Non-pigmented ciliary epithelial cell (primary cell): ENCODE measurements around the gene HERC6.
"Not testable (repeated sequence)": the region's sequence is repeated elsewhere in the genome, so short reads cannot be mapped to it uniquely, and the experiment has no call there.

Experiments used
- DNase-seq: peaks from one replicate; pipeline ENCODE4 v3.0.0-alpha.2; 2010; ENCODE audit warnings: low read depth

The HERC6 gene

GRCh38 chr4:88378691-88379559 lies at the start of gene HERC6:
Gene HERC6, plus strand, starts transcription at chr4:88378852. Its CDS starts 70 bp downstream, at chr4:88378922.
- DNase-seq: peak; percentile 32

DNA sequence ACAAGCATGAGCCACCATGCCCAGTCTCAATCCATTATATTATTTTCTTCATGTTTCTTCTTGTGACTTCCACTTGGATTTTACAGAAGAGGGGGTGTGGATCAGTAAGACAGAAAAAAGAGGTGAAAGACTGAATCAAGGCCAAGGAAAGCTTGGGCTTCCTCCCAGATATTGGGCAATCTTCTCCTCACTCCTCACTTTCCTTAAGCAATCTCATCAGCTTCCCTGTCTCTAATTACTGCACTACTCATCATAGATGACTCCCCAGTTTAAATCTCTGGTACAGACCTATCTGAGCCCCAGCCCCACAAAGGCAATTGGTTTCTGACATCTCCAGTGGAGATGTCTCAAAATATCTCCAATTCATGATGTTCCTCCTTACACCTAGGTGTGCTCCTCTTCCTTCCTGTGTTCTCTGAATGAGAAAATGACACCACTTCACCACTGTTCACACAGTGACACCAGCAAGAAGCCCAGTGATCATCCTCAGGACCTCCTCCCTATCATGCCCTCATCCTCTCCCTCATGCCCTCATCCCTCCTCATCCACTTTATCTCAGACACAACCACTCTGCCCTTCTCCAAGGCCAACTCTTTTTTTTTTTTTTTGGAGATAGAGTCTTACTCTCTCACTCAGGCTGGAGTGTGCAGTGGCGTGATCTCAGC lies 44.8 kb upstream of the HERC6 start:
- no peak for DNase-seq

DNA sequence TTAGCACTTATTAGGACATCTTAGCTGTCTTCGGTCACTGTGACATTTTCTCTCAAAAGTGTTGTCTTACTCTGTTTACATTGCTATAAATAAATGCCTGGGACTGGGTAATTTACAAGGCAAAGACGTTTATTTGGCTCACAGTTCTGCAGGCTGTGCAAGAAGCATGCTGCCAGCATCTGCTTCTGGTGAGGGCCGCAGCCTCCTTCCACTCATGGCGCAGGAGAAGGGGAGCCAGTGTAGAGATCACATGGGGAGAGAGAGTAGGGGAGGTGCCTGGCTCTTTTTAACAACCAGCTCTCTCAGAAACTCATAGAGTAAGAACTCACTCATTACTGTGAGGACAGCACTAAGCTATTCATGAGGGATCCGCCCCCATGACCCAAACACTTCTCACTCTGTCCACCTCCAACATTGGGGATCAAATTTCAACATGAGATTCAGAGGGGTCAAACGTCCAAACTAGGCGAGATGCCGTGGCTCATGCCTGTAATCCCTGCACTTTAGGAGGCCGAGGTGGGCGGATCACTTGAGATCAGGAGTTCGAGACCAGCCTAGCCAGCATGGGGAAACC lies 43.5 kb upstream of the HERC6 start:
- DNase-seq: no peak

GRCh38 chr4:88341227-88342192 lies 37.1 kb upstream of the HERC6 start:
- peak; percentile 90 for DNase-seq

DNA sequence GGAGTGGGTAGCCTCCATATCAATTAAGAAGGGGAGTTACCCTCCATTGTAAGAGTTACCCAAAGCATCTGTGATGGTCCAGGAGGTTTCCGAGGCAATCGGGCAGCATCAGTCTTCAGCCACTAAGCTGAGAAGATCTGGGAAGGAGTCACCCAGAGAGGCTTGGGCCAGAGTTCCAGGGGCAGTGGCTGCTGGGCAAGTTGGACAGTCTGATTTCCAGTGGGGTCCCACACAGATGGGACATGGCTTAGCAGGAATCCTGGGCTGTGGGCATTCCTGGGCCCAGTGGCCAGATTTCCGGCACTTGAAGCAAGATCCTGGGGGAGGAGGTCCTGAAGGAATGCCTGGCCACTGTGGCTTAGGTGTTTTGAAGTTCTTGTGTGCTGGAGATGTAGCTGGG lies 31.8 kb upstream of the HERC6 start:
- DNase-seq: not testable (repeated sequence)

- not testable (repeated sequence) for DNase-seq
These were observed 29.9 kb upstream of the HERC6 start for GRCh38 chr4:88348761-88349160.

- DNase-seq: no peak
These were observed 27.9 kb upstream of the HERC6 start for GRCh38 chr4:88350786-88351185.

- DNase-seq: peak; percentile 32
These were observed 26.5 kb upstream of the HERC6 start for GRCh38 chr4:88352062-88352740.

- DNase-seq: no peak
These were observed 25.3 kb upstream of the HERC6 start for GRCh38 chr4:88353324-88353723.

- no peak for DNase-seq
These were observed 21.9 kb upstream of the HERC6 start for GRCh38 chr4:88356771-88357170.

- DNase-seq: no peak
These were observed 21.4 kb upstream of the HERC6 start for GRCh38 chr4:88357262-88357661.

GRCh38 chr4:88359558-88359957 lies 19.1 kb upstream of the HERC6 start:
- DNase-seq: no peak

- DNase-seq: no peak
These were observed 18.4 kb upstream of the HERC6 start for GRCh38 chr4:88360256-88360655.

DNA sequence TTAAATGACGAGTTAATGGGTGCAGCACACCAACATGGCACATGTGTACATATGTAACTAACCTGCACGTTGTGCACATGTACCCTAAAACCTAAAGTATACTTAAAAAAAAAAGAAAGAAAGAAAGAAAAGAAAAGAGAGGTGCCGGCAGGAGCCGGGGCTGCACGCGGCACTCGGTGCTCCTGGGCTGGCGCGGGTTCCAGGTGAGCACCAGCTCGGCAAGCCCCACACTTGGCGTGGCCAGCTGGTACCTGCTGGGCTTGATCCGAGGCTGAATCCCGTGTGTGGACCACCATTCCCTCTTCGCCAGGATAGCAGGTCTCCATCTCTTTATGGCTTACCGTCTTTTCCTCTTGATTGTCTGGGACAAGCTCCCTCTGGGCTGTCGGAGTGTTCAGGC lies 17.9 kb upstream of the HERC6 start:
- no peak for DNase-seq

GRCh38 chr4:88361217-88361773 lies 17.4 kb upstream of the HERC6 start:
- not testable (repeated sequence) for DNase-seq

- DNase-seq: no peak
These were observed 12.2 kb upstream of the HERC6 start for GRCh38 chr4:88366460-88366859.

DNA sequence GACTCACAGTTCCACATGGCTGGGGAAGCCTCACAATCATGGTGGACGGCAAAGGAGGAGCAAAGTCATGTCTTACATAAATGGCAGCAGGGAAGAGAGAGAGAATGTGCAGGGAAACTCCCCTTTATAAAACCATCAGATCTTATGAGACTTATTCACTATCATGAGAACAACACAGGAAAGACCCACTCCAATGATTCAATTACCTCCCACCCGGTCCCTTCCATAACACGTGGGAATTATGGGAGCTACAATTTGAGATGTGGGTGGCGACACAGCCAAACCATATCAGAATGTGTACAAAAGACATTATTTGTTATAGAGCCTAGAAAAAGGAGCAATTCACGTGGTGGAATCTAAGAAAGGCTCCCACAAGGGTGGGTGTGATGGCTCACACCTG lies 10.8 kb upstream of the HERC6 start:
- no peak for DNase-seq

- peak; percentile 19 for DNase-seq
These were observed 9.4 kb upstream of the HERC6 start for GRCh38 chr4:88369180-88369812.

DNA sequence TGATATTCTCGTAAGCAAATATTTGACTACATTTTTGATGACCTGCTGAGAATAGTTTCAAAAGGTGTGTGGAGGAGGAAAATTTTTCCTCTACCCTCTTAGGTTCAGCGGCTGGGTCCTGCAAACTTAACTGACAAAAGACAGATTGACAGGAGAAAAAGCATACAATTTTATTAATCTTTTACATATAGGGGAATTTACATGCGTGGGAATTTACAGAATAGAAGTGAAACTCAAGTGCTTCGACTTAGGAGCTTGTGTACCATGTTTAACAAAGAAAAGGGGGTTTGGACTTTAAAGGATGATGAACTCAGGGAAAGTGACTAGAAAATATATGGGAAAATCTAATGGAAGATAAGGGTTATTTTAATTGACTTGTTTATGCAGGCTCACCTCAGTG lies 2.5 kb downstream of the HERC6 start:
- DNase-seq: no peak

DNA sequence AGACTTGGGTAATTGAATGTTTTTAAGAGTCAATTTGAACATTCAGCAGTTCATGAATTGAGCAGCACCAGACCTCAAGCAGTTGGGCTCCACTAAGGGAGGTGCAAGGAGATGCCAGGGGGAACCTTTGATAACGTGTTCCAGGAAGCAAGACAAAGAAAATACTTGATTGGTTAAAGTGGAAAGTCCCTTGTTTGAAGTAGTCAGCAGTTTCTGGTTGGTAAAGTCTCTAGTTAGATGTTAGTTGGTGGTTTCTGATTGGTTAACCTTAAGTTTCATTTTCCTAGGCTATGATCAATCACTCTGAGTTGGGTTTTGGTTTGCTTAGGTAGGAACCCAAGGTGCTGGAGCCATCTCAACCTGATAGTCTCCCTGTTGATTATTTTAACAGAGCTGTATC lies 4.0 kb downstream of the HERC6 start:
- no peak for DNase-seq
